SKM-1 (cell line): Measurements from ENCODE around the gene PITX2.

ENCODE experiments used
- DNase-seq: peaks from one replicate; lab custom pipeline; 2025; ENCODE audit not compliant: unreplicated experiment; lab: John Stamatoyannopoulos, UW

PITX2 gene

DNA sequence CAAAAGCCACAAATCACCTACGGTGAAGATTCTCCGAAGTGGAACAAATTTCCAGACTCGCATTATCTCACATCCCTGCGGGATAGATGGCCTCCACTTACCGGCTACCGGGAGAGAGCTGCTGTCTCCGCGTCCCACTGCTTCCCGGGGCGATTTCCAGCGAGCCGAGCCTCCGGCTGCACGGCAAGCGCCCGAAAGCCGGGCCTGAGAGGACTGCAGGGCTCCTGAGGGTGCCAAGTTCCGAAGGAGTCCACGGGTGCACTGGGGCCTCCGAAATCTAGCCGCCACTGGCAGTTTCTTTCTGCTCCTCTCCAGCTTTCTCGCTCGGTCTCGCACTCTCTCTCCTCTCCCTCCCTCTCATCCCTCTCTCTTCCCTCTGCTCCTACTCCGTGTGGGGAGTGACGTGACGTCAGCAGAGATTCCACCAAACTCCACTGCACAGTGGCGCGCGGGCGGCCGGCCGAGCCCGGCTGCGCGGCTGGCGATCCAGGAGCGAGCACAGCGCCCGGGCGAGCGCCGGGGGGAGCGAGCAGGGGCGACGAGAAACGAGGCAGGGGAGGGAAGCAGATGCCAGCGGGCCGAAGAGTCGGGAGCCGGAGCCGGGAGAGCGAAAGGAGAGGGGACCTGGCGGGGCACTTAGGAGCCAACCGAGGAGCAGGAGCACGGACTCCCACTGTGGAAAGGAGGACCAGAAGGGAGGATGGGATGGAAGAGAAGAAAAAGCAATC, 14.0 kb upstream of the PITX2 start:
- DNase-seq, result no peak

DNA sequence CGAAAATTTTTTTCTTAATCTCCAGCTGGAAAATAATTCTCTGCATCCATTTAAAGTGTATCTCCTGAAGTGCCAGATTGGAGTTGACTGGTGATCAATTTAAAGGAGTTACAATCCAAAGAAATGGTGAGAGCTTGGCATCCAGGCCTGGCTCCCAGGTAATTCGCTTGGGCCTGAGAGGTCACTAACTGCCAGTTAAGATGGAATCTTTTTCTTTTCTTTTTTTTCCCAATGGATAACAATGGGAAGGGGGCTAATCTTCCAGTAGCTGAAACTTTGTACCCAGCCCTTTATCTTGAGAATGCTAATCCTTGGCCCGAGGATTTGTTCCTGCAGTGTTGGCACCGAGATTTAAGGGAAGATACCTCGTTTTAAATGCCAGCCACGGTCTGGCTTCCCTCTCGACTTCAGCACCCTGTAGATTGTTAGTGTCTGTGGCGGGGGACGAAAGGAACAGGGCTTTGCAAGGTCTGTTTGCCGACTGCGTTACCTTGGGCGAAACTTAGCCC, 13.3 kb upstream of the PITX2 start:
- no peak for DNase-seq

DNA sequence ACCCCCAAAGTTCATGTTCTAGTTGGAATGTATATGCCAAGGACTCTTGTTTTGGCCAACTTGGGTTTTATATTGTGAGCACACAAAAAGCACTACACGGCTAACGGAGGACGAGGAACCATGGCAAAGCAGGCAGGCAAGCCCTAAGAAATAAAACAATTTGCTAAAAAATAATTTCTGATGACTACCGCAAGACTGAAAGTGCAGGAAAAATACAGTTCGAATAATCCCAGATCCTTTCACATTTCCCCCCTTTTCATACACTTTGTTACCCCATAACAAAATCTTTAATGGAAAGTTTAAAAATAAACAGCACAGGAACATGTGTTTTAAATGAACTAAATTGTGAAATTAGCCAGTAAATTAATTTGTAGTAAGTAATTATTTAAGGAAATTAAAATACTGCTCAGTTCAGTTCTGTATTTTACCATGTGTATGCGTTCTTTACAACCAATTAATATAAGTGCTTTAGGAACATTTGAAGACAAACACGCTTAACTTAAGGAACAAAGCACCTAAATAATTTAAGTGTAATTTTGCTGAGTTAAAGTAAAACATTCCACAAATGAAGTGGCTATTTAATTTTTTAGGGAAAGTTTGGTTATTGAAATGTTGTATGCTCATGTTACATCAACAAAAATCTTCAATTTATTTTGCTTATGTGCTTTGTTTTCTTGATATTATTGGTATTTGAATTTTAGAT, 12.4 kb upstream of the PITX2 start:
- no peak for DNase-seq

DNA sequence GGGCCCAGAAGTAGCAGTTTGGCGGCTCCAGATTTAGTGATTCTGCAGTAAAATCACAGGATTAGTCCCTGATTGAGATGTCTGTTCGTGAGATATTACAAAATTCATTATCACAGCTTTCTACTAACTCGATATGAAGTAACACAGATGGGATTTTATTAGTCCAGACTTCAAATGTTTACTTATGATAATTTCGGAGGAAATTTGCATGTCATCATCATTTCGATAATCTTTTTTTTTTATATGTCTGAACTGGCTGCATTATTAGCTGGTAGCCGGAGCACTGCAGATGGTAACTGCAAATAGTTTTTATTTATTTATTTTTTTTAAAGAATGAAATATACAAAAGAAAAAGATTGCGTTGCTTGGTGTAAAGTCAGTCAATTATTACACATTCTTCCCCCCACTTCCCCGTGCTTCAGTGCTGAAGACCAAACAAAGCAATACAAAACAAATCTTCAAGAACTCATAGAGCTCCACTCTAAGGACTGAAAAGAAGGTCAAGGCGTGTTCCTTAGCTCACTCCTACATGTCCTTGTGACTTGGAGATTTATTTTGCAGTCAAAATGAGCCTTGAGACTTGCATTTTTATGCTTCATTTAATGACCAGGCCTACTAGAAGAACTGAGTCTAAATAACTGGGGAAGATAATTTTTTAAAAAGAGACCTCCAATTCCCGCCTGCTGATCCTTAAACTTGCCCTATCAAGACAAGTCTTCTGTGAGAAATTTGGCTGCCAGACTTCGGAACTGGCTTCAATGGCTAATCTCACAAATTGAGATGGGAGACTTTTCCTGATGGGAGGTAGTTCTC, 11.7 kb upstream of the PITX2 start:
- no peak for DNase-seq

DNA sequence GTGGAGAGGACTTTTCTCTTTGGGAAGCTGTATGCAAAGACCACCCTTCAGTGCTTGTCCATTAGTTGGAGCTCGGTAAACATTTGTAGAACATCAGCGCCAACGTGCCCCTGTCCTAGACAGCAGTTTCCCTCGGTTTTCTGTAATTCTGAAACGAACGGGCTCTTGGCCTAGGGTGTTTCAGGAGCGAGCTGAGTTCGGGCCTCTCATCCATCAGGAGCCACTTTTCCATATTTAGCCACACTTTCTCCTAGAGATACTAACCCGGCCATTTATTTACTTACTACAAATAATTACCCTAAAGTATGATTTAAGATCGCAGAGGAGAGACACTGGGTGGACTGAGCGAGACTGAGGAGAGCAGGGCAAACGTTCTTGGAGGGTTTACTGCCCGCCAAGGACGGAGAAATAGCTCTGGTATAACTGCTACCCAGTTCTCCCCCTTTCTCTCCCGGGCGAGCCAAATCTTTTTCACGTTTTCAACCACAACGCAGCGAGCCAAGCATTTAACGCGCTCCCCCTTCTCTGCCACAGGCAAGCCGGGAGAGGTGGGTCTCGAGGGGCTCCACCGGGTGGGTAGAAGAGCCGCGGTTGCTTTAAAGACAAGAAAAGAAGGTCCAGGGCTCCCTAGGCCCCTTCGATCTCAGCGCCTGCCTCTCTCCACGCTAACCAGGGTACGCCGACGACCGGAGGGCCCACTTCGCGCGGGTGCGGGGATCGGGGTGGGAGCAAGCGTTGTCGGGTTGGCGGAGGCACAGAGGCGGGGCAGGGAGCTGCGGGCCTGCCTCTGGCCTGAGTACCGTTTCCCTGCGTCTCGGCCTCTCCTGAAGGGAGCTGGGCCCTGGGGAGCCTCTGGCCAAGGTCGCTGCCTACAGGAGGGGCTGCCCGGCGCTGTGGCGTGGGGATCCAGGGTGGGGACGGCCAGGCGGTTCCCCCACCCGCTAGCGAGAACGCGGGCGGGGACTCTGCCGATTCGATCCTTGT, 10.8 kb upstream of the PITX2 start:
- no peak for DNase-seq

DNA sequence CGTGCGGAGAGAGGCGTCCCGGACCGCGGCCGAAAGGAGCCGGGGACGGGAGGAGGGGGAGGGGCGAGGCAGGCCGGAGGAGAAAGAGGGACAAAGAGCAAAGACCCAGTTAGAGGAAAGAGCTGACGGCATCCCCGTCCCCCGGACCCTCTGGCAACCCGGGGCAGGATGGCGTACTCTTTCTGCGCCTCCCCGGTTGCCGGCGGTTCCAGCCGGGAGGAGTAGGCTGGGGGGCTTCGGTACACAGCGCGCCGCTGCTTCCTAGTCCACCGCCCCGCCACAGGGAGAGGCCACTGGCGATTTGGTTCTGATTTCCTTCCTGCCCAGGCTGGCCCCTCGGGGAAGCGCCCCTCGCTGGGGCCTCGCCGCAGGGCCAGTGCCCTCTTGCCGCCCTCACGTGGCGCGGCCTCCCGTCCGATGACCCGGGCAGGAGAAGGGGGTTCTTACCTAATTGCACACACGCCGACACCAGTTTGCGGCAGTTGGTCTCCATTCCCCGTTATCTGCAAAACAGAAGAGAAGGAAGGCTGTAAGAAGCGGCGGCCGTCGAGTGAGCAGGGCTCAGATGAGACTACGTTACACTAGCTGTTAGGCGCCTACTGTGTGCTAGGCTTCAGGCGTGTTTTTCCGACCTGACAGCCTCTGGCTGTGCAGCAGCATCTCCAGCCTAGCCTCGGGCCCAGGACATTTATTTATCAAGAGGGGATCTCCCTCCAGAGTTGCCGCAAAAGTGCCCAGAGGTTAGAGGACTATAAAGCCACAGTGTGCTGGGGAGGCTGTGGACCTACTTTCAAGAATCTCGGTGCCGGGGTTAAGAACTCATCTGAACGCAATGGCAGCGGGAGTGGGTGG, 9.9 kb upstream of the PITX2 start:
- no peak for DNase-seq

DNA sequence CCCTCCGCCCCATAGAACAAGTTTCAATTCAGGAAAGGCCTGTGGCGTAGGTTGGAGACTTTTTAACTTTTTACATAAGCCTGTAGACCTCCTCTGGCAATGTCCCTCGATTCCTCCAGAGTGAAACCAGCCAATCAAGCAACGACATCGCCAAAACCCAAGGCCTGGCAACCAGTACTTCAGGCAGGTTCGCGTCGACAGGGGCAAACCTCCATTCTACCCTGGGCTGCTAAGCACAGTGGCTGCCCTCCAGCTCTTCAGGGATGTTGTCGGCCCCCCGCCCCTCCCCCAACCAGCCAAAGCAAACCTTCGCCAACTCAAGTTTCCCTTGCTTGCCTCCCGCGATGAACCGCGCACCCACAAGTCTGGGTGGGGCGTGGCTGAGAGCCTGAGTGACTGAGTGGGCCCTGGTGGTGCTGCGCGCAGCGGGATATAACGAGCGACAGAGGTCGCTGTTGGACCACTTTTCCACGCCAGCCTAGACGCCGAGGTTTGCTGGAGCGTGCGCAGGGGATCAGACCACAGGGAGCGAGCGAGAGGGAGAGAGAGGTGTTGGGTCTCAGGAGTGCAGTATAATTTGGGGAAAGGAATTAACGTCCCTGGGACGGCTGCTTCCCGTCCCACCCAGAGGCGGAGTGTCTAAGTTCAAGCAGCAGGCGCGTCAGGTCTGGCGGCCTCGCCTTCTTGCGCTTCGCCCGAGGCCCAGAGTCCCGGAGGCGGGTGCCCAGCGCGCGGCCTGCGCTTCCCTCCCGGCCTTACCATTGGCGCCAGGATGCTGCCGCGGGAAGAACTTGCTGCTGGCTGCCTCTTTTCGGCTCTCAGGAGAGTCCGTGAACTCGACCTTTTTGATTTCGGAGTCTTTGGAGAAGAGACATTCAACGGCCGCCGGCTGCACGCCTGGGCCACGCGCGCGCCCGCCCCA, 9.0 kb upstream of the PITX2 start:
- peak; percentile 79 for DNase-seq

DNA sequence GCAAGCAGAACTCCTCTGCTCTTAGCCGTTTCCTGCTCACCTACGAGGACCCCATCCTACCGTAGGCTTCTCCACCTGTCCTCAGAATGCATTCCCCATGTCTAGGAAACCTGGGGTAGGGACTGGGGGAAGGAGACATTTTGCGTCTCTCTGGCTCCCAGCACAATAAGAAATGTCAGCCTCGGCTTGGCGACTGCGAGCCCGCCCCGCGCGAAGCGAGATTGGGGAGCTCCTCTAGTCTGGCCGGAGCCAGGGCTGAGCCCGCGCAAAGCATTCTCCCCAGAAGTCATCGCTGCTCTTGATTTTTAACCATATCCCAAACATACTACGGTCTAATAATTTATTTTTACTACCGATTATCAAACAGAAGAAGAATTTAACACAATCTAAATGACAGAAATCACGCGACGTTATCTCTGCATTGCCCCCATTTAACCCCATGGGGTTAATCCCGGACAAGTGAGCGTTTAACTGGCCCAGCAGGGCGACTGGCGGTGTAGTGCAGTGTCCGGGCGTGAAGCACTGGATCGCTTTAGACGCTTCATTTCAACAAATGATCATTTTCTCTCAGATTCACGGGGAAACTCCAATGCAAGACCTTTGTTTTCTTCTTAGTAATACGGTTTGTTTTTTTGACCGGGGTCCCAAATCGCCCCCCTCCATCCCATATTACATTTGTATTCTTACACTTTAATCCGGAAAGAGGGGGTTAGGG, 8.0 kb upstream of the PITX2 start:
- DNase-seq, result no peak

DNA sequence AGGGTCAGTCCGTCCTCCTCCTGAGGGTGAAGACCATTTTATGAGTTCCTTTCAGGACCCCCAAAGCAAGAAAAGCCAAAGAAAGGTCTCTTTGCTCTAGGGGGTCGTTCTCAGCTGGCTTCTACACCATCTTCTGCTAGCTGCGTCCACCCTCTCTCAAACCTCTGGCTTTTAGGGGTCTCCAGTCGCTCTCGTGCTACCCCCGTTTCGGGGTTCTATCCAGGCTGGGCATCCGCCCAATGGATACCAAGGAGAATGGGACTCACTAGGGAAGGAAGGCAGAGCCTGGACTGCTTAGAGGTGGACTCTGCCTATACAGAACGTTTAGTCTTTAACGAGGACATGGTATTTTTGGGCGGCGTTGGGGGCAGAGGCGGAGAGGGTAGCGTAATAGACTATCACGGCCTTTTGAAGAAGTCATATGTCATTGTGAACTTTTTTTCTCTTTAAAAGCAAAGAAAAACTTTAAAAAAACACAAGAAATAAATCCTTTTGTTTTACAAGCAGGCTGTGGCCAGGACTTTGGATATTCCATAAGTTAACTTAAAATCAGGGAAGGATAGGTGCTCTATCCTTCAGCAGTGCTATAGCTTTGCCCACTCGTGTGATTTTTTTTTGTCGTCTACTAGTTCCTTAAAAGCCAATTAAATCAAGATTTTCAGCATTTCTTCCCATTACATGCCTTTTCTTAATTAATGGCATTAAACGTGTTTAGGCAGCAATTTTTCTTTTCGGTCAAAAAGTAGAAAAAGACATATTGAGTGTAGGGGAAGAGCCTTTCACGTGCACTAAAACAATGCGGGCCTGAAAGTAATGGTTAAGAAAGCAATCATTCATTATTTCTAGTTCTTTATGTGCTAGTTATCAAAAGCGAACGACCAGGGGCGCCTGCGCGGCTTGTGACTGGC, 7.2 kb upstream of the PITX2 start:
- no peak for DNase-seq

DNA sequence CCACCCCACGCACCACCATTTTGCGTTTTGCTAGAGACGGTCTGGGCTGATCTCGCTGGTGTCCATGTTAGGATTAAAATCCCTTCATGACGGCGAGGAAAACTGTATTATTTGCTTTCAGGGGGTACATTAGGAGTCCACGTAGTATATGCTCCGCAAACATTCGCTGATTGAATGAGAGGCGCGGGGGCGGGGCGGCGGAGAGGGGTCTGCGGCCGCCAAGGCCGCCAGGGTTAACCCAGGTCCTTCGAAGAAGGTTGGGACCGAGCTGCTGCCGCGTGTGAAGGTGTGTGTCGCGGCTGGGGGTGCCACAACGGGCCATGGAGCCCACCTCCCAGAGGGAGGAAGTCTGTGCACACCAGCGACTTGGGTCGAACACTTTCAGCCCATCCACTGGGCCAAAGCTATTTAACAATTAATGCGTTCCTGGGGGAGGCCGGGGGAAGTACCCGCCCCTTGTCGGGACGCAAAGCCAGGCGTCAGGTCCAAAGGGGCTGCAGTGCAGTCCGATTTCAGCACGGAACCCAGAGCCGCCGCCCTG, 6.4 kb upstream of the PITX2 start:
- DNase-seq, result no peak

DNA sequence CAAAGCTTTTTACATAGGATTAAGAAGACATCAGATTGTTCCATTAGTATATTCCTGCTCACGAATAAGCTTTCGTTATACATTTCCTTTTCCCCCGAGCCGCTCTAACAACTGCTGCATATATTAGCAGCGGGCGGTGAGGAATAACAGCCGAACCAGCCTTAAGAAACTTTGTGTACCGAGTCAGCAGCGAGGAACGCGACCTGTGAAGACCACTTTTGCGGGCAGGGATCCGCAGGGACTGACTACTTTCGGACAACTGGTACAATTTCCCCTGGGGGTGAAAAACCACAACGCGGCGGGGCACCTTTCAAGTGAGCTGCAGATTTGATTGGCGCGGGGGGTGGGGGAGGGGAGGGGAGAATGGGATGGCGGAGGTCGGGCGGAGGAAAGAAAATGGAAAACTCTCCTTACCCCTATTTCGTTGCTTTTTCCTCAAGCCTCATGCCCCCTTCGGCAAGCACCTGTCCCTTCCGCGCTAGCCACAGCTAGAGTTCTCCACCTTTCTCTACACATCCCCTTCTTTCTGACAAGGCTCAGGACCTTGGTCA, 5.9 kb upstream of the PITX2 start:
- no peak for DNase-seq

DNA sequence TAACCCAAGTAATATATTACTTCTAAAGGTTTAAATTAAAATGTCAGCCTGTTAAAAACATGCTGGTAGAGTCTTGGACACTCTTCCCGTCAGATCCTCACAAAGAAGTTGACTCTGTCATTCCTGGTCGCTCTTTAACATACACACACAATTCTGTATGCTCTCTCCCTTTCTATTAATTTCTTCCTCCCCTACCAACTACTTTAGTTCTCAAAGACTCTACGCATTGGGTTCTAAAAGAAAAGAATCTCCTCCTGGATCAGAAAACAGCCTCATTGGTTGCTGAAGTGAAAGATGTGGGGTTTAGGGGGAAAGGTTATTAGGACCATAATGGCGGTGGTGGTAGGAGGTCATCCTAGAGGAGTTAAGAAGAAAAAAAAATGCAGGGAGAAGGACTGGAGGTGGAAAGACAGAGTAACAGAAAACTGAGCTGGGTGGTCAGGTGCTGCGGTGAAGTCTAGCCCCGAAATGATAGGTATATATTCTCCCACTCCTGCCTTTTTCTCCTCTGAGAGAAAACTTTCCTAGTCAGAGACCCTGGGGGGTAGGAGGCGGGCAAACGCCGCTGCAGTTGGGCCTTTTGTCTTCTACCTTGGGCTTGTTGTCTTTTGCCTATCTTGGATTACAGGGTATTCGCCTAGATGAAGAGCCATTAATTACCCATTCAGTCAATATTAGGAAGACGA, 5.2 kb upstream of the PITX2 start:
- no peak for DNase-seq

DNA sequence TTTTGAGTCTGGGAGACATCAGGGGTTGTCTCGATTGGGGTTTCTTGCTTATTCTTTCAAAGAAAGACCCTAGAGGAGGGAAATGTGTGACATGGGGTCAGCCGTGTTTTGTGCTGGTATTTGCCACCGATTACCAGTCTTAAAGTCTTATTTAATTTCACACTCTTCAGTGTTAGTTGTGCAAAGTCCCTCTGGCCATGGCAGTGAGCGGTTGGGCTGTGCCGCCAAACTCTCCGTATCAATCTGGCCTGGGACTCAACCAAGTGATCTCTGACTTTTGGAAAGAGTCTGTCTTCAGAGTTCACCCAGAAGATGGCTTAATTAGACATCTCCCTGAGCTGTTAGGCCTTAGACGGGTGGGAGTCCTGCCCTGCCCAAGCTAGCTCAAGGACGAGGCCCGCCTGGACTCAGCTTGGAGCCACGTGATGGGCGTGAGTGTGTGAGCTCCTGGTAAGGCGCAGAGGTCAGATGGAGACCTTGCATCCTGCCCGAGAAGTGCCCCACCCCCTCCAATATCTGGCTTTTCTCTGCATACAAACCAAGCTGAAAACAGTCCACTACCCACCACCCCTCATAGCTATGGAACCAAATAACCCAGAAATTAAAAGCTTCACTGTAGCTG, 3.8 kb upstream of the PITX2 start:
- no peak for DNase-seq

DNA sequence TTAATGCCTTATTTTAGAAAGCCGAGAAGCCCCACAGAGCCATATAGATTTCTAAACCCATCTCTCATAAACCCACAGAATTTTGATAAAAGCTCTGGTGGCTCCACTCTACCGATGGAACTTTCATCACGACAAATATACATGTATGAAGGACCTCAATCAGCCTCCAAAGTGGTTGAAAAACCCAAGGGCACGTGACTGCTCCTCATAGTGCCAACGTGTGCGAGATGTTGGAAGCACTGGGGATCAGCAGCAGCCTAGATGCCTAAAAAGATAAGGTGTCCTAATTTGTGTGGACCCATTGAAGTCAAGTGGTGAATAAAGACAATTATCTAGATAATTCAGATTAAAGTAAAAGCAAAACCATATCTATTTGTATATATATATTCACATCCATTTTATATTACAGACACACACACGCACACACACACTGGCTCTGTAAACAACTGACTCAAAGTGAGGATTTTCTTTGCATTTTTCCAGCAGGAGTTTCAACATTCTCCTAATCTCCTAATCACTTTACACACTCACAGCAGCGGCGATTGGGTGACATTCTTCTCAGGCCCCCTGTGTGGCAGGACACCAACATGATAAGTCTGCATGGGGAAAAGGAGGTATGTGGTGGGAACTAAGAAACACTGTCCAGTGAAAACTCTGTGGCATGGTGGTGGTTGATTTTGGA, 2.8 kb upstream of the PITX2 start:
- DNase-seq, result no peak
